ENCODE data around the gene DDX60. TPM values are rescaled to one million over a fixed set of nuclear protein-coding genes. Genes with fewer than 3 reads are reported as not detected.

Gene DDX60
- total RNA-seq, 4 donors from 2014 or later = 6.1 to 17.3 (median 15.4) TPM

- TF ChIP-seq POLR2A (IDR thresholded peaks at IDR 0.05) (no peak), EP300 (IDR thresholded peaks at IDR 0.05) (no peak), CTCF (IDR thresholded peaks at IDR 0.05) (no peak), POLR2AphosphoS5 (IDR thresholded peaks at IDR 0.05) (no peak)
- no peaks in the 10 kb centered on the region for H3K9me3 ChIP-seq
- H3K4me3 ChIP-seq = no peak overlapping the region
- H3K27ac ChIP-seq = no peak overlapping the region
- no peaks in the 10 kb centered on the region for H3K4me1 ChIP-seq
- DNase-seq (ENCODE audit: low spot score in 2 of 2) = no peak
- no peaks in the 10 kb centered on the region for H3K36me3 ChIP-seq
- no peaks in the 10 kb centered on the region for H3K27me3 ChIP-seq
- 95% methylated on average over 1 of the region's 1 CpG for WGBS
Observed at GRCh38 chr4:168188754-168189153, 129.8 kb downstream of the DDX60 start.

- H3K4me1 ChIP-seq = no peaks in the 10 kb centered on the region
- no peaks in the 10 kb centered on the region for H3K9me3 ChIP-seq
- no peak overlapping the region for H3K27ac ChIP-seq
- H3K4me3 ChIP-seq = no peak overlapping the region
- H3K36me3 ChIP-seq = no peaks in the 10 kb centered on the region
- 36% methylated on average over 6 of the region's 6 CpGs for WGBS
- TF ChIP-seq CTCF (IDR thresholded peaks at IDR 0.05) (peak in 1 of 2 donors; percentile 15), POLR2AphosphoS5 (IDR thresholded peaks at IDR 0.05) (no peak)
- H3K27me3 ChIP-seq = no peaks in the 10 kb centered on the region
- DNase-seq (ENCODE audit: low spot score in 2 of 2) = no peak
Observed at GRCh38 chr4:168183717-168184571, 134.6 kb downstream of the DDX60 start.

GRCh38 chr4:168177546-168178149 lies 140.9 kb downstream of the DDX60 start:
- no peaks in the 10 kb centered on the region for H3K9me3 ChIP-seq
- no peak overlapping the region for H3K27ac ChIP-seq
- TF ChIP-seq CTCF (IDR thresholded peaks at IDR 0.05) (no peak), EP300 (IDR thresholded peaks at IDR 0.05) (no peak), POLR2A (IDR thresholded peaks at IDR 0.05) (no peak), POLR2AphosphoS5 (IDR thresholded peaks at IDR 0.05) (no peak)
- H3K4me3 ChIP-seq = no peak overlapping the region
- H3K36me3 ChIP-seq = no peaks in the 10 kb centered on the region
- no peaks in the 10 kb centered on the region for H3K4me1 ChIP-seq
- no peak for DNase-seq (ENCODE audit: low spot score in 2 of 2)
- 88% methylated on average over 5 of the region's 5 CpGs for WGBS
- no peaks in the 10 kb centered on the region for H3K27me3 ChIP-seq

GRCh38 chr4:168174308-168174707 lies 144.2 kb downstream of the DDX60 start:
- TF ChIP-seq POLR2AphosphoS5 (IDR thresholded peaks at IDR 0.05) (no peak), POLR2A (IDR thresholded peaks at IDR 0.05) (no peak)
- no peaks in the 10 kb centered on the region for H3K27me3 ChIP-seq
- WGBS = 82% methylated on average over 2 of the region's 6 CpGs
- no peaks in the 10 kb centered on the region for H3K4me1 ChIP-seq
- H3K36me3 ChIP-seq = no peaks in the 10 kb centered on the region
- no peak for DNase-seq (ENCODE audit: low spot score in 2 of 2)
- no peak overlapping the region for H3K4me3 ChIP-seq
- H3K9me3 ChIP-seq = no peaks in the 10 kb centered on the region
- H3K27ac ChIP-seq = no peak overlapping the region

GRCh38 chr4:168167714-168168284 lies 150.8 kb downstream of the DDX60 start:
- no peaks in the 10 kb centered on the region for H3K9me3 ChIP-seq
- no peak overlapping the region for H3K4me3 ChIP-seq
- H3K27me3 ChIP-seq = no peaks in the 10 kb centered on the region
- no peak overlapping the region for H3K27ac ChIP-seq
- no peaks in the 10 kb centered on the region for H3K4me1 ChIP-seq
- no peak for DNase-seq (ENCODE audit: low spot score in 2 of 2)
- no peaks in the 10 kb centered on the region for H3K36me3 ChIP-seq
- TF ChIP-seq EP300 (IDR thresholded peaks at IDR 0.05) = no peak
- no peak for TF ChIP-seq POLR2AphosphoS5 (IDR thresholded peaks at IDR 0.05)
- no peak for TF ChIP-seq CTCF (IDR thresholded peaks at IDR 0.05)
- TF ChIP-seq POLR2A (IDR thresholded peaks at IDR 0.05) = no peak
- 77% methylated on average over 6 of the region's 6 CpGs for WGBS

Other genes starting within 250 kb of the DDX60 start
- gene ANXA10, start 226.2 kb downstream of the DDX60 start, total RNA-seq = not detected
- 10 to 100 TPM in 1 of 4 donors, 1 to 10 TPM in 3; 2.5 to 16.0 (median 6.8) TPM for gene DDX60L, start 161.7 kb upstream of the DDX60 start, total RNA-seq
- 100 to 1,000 TPM in 1 of 4 donors, 10 to 100 TPM in 3; 71.8 to 106 (median 83.3) TPM for gene PALLD, start 178.3 kb upstream of the DDX60 start, total RNA-seq

Measured in suprapubic skin (tissue), 4 donors.